ENCODE results near the gene DYNC1LI2.

The DYNC1LI2 gene

DNA sequence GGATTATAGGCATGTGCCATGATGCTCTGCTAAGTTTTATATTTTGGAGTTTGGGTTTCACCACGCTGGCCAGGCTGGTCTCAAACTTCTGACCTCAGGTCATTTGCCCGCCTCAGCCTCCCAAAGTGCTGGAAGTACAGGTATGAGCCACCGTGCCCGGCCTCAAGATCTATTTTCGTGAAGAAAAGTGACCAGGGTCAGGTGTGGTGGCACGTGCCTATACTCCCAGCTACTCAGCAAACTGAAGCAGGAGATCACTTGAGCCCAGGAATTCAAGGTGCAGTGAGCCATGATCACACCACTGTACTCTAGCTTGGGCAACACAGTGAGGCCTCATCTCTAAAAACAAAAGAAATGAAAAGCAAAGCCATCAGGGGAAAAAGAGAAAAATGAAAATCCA lies 73.6 kb downstream of the DYNC1LI2 start:
- H3K27ac ChIP-seq: no peak overlapping the region
- no peak for TF ChIP-seq ZFX (IDR thresholded peaks at IDR 0.05)
- TF ChIP-seq, protein P1, sequence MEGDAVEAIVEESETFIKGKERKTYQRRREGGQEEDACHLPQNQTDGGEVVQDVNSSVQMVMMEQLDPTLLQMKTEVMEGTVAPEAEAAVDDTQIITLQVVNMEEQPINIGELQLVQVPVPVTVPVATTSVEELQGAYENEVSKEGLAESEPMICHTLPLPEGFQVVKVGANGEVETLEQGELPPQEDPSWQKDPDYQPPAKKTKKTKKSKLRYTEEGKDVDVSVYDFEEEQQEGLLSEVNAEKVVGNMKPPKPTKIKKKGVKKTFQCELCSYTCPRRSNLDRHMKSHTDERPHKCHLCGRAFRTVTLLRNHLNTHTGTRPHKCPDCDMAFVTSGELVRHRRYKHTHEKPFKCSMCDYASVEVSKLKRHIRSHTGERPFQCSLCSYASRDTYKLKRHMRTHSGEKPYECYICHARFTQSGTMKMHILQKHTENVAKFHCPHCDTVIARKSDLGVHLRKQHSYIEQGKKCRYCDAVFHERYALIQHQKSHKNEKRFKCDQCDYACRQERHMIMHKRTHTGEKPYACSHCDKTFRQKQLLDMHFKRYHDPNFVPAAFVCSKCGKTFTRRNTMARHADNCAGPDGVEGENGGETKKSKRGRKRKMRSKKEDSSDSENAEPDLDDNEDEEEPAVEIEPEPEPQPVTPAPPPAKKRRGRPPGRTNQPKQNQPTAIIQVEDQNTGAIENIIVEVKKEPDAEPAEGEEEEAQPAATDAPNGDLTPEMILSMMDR (conservative IDR thresholded peaks at IDR 0.05): no peak

DNA sequence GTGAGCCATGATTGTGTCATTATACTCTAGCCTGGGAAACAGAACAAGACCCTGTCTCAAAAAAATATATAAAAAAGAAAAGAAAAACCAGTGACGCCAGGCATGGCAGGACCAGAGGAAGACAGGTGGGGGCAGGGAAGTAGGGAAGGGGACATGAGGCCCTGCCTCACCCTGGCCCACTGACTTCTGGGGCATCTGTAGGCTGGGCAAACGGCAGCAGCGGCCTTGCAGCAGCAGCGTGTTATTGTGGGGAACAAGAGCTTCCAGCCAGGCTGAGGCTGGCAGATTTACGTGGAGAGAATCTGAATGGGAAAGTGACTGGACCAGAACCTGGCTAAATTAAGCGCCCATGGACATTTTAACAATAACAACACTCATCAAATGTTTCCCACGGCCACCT lies 74.2 kb downstream of the DYNC1LI2 start:
- no peak overlapping the region for H3K27ac ChIP-seq
- TF ChIP-seq, protein P1 (conservative IDR thresholded peaks at IDR 0.05): no peak
- no peak for TF ChIP-seq ZFX (IDR thresholded peaks at IDR 0.05)

DNA sequence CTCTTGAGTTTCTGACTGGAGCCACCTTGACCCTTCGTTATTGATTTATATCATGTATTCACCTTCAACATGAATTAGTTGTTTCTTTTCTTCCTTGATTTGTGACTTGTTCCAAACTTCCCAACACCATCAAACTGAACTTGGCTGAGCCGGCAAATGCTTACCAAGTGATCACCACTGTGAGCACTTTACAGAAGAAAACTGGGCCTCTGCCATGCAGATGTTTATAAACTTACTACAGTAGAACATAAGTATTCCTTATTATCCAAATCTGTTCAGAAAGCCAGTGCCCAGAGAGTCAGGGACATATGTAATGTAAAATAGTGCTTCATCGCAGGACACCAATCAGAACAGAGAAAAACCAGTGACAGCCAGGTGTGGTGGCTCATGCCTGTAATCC lies 74.8 kb downstream of the DYNC1LI2 start:
- no peak overlapping the region for H3K27ac ChIP-seq
- no peak for TF ChIP-seq ZFX (IDR thresholded peaks at IDR 0.05)
- TF ChIP-seq, protein P1 (conservative IDR thresholded peaks at IDR 0.05): no peak

DNA sequence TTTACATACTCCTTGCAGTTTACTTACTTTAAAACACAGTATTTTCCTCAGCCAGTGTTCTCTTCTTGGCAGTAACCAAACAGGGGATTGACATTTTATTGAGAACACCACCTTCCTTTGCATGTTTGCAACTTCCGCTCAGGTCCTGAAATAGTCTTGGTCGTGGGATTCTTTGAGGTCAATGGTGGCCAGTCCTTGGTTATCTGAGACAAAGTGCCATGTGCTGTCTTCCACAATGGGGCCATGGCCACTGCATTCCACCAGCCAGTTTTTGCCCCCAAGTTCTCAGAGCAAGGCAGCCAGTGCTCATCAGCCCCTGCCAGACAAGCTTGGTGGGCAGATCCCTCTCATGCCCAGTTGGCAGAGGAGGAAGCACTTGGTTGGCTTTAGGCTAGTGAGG lies 77.7 kb downstream of the DYNC1LI2 start:
- TF ChIP-seq, protein P1 (conservative IDR thresholded peaks at IDR 0.05): no peak
- TF ChIP-seq ZFX (IDR thresholded peaks at IDR 0.05): no peak
- peak overlapping the region; percentile 38 for H3K27ac ChIP-seq

Measured in C4-2B (cell line).